Type B pancreatic cell (in vitro differentiated cells): Measurements from ENCODE around the gene ZNF506. TPM values are rescaled to one million over a fixed set of nuclear protein-coding genes. Genes with fewer than 3 reads are reported as not detected.

Experiments used
- DNase-seq: peaks from one replicate; pipeline ENCODE4 v3.0.0; 2021; ENCODE audit warnings: mixed read lengths; ENCODE audit not compliant: unreplicated experiment; ENCODE audit errors: extremely low spot score
- H3K27ac Mint-ChIP-seq: 2 replicates; pipeline ENCODE4 v1.8.0; 2021; ENCODE audit warnings: mild to moderate bottlenecking, mixed read lengths
- H3K27me3 Mint-ChIP-seq: 2 replicates; pipeline ENCODE4 v1.8.0; 2021; ENCODE audit warnings: mixed read lengths
- H3K36me3 Mint-ChIP-seq: 2 replicates; pipeline ENCODE4 v1.8.0; 2021; ENCODE audit warnings: mixed read lengths
- H3K4me1 Mint-ChIP-seq: one replicate; pipeline ENCODE4 v1.8.0; 2021; ENCODE audit warnings: mixed read lengths; ENCODE audit not compliant: unreplicated experiment
- H3K4me3 Mint-ChIP-seq: 2 replicates; pipeline ENCODE4 v1.8.0; 2021; ENCODE audit warnings: mild to moderate bottlenecking, mixed read lengths
- H3K9me3 Mint-ChIP-seq: 2 replicates; pipeline ENCODE4 v1.8.0; 2021; ENCODE audit warnings: mixed read lengths
- CTCF ChIP-seq: fragments of 200-600 bp; sonication (generic); conservative IDR thresholded peaks from 2 replicates; pipeline ENCODE4 v1.5.0; 2021; ENCODE audit warnings: antibody characterized with exemption, mild to moderate bottlenecking
- total RNA-seq: library from RNA; stranded (reverse); gene quantifications from 2 replicates; pipeline ENCODE4 v1.2.1, GENCODE V29; 2021; ENCODE audit warnings: low replicate concordance

ZNF506 gene
- total RNA-seq, 1 donor from 2014 or later: 11.8 TPM

GRCh38 chr19:19752760-19753403, 68.7 kb downstream of the ZNF506 start:
- no peaks in the 10 kb centered on the region for H3K27me3 Mint-ChIP-seq
- TF ChIP-seq CTCF: no peak
- H3K4me3 Mint-ChIP-seq: no peak overlapping the region
- no peaks in the 10 kb centered on the region for H3K9me3 Mint-ChIP-seq
- H3K36me3 Mint-ChIP-seq: no peaks in the 10 kb centered on the region
- no peaks in the 10 kb centered on the region for H3K4me1 Mint-ChIP-seq
- no peak for DNase-seq
- H3K27ac Mint-ChIP-seq: no peak overlapping the region

GRCh38 chr19:19751846-19752245, 69.7 kb downstream of the ZNF506 start:
- Mint-ChIP-seq H3K36me3 (no peaks in the 10 kb centered on the region), H3K27ac (no peak overlapping the region), H3K4me3 (no peak overlapping the region), H3K4me1 (no peaks in the 10 kb centered on the region), H3K9me3 (no peaks in the 10 kb centered on the region), H3K27me3 (no peaks in the 10 kb centered on the region)
- TF ChIP-seq CTCF: no peak
- peak; percentile 57 for DNase-seq

GRCh38 chr19:19750842-19751790, 70.4 kb downstream of the ZNF506 start:
- no peak overlapping the region for H3K27ac Mint-ChIP-seq
- peak; percentile 64 for DNase-seq
- H3K36me3 Mint-ChIP-seq: no peaks in the 10 kb centered on the region
- H3K4me1 Mint-ChIP-seq: no peaks in the 10 kb centered on the region
- H3K4me3 Mint-ChIP-seq: no peak overlapping the region
- H3K27me3 Mint-ChIP-seq: no peaks in the 10 kb centered on the region
- TF ChIP-seq CTCF: no peak
- H3K9me3 Mint-ChIP-seq: no peaks in the 10 kb centered on the region

- Mint-ChIP-seq H3K27ac (no peak overlapping the region), H3K27me3 (no peaks in the 10 kb centered on the region), H3K9me3 (no peaks in the 10 kb centered on the region), H3K36me3 (no peaks in the 10 kb centered on the region), H3K4me3 (no peak overlapping the region), H3K4me1 (no peaks in the 10 kb centered on the region)
- peak; percentile 57 for DNase-seq
- no peak for TF ChIP-seq CTCF
Observed at GRCh38 chr19:19749908-19750841, 71.4 kb downstream of the ZNF506 start.
